OCI-LY7 (cell line): Measurements from ENCODE around the gene PLCE1. TPM values are rescaled to one million over a fixed set of nuclear protein-coding genes. Genes with fewer than 3 reads are reported as not detected.

ENCODE experiments used
- BruUV-seq: library from RNA; stranded (reverse); fragments of 400-500 nt; replicated peaks from 2 replicates; lab custom pipeline; 2021; lab: Mats Ljungman, UMichigan
- CTCF ChIA-PET: fragments of 300-600 bp; sonication (Branson Sonifier 250); formaldehyde crosslinking; loops from one replicate; lab custom pipeline; 2022; ENCODE audit warnings: antibody characterized with exemption; ENCODE audit not compliant: unreplicated experiment; lab: Charles Lee
- POLR2A ChIA-PET: fragments of 300-600 bp; sonication (Branson Sonifier 250); formaldehyde crosslinking; loops from one replicate; lab custom pipeline; 2022; ENCODE audit warnings: antibody characterized with exemption; lab: Charles Lee
- DNase-seq: peaks from one replicate; pipeline ENCODE4 v3.0.0-alpha.2; 2015; ENCODE audit warnings: low spot score
- H2AFZ ChIP-seq: fragments of 200-600 bp; sonication (generic), shearing (Covaris generic); 2 replicates; pipeline ENCODE4 v1.6.1; 2014; ENCODE audit warnings: mild to moderate bottlenecking, antibody characterized with exemption, low read length, moderate library complexity
- H3K27ac ChIP-seq: fragments of 200-600 bp; sonication (generic); 2 replicates; pipeline ENCODE4 v1.5.1; 2014; ENCODE audit warnings: mixed run types, low read depth, mild to moderate bottlenecking, moderate library complexity, low read length, inconsistent platforms; ENCODE audit not compliant: poor library complexity, severe bottlenecking
- H3K36me3 ChIP-seq: fragments of 200-600 bp; sonication (generic); 2 replicates; pipeline ENCODE4 v1.6.1; 2014; ENCODE audit warnings: mild to moderate bottlenecking, antibody characterized with exemption, low read length, moderate library complexity, mixed read lengths; ENCODE audit not compliant: insufficient read depth
- H3K4me1 ChIP-seq: fragments of 200-600 bp; sonication (generic); 2 replicates; pipeline ENCODE4 v1.5.1; 2014; ENCODE audit warnings: mild to moderate bottlenecking, low read length; ENCODE audit not compliant: insufficient read depth, poor library complexity, severe bottlenecking
- H3K4me2 ChIP-seq: fragments of 200-600 bp; sonication (generic); 2 replicates; pipeline ENCODE4 v1.6.1; 2014; ENCODE audit warnings: mild to moderate bottlenecking, low read length
- H3K4me3 ChIP-seq: fragments of 200-600 bp; sonication (generic); 2 replicates; pipeline ENCODE4 v1.5.1; 2014; ENCODE audit warnings: mild to moderate bottlenecking, low read depth, low read length; ENCODE audit not compliant: poor library complexity, severe bottlenecking
- H3K79me2 ChIP-seq: fragments of 200-600 bp; sonication (generic); 2 replicates; pipeline ENCODE4 v1.6.1; 2016; ENCODE audit warnings: low read depth, mild to moderate bottlenecking, low read length, moderate library complexity, mixed read lengths; ENCODE audit not compliant: insufficient read depth
- H3K9me2 ChIP-seq: fragments of 200-600 bp; sonication (generic); 2 replicates; pipeline ENCODE4 v1.6.1; 2016; ENCODE audit warnings: mild to moderate bottlenecking, low read length, mixed read lengths; ENCODE audit not compliant: insufficient read depth
- H3K9me3 ChIP-seq: fragments of 200-600 bp; sonication (generic); 2 replicates; pipeline ENCODE4 v1.6.1; 2014; ENCODE audit warnings: mild to moderate bottlenecking, mixed run types, low read length, mixed read lengths
- H4K20me1 ChIP-seq: fragments of 200-600 bp; sonication (generic); 2 replicates; pipeline ENCODE4 v1.6.1; 2014; ENCODE audit warnings: mild to moderate bottlenecking, antibody characterized with exemption, low read length, moderate library complexity, mixed read lengths; ENCODE audit not compliant: insufficient read depth
- EZH2phosphoT487 ChIP-seq: fragments of 200-600 bp; sonication (generic); IDR thresholded peaks from 2 replicates; pipeline ENCODE4 v1.6.1; 2018; ENCODE audit warnings: low read depth, borderline replicate concordance, mild to moderate bottlenecking, mixed run types, antibody characterized with exemption, low read length, moderate library complexity, mixed read lengths
- intact Hi-C: fragments of 100-400 bp; cut with micrococcal nuclease; formaldehyde crosslinking; loops from one replicate; pipeline ENCODE4 v1.10.0; 2022; ENCODE audit not compliant: unreplicated experiment
- total RNA-seq, 2 experiments: library from RNA; depleted of rRNA in 1 of 2; stranded (reverse); fragments of >200 nt in 1 of 2; shearing (Covaris generic) in 1 of 2; gene quantifications; 2 replicates each; pipeline ENCODE4 v1.2.3, GENCODE V29; 2014 to 2022
- TF ChIP-seq, protein P1 (sequence below): fragments of 200-600 bp; sonication (generic); conservative IDR thresholded peaks from 2 replicates; pipeline ENCODE4 v1.5.1; 2014; ENCODE audit warnings: mild to moderate bottlenecking, antibody characterized with exemption, low read length, moderate library complexity, mixed read lengths

PLCE1 gene
- total RNA-seq, 2 experiments from 2014 or later = 0.06 TPM; not detected in 1

DNA sequence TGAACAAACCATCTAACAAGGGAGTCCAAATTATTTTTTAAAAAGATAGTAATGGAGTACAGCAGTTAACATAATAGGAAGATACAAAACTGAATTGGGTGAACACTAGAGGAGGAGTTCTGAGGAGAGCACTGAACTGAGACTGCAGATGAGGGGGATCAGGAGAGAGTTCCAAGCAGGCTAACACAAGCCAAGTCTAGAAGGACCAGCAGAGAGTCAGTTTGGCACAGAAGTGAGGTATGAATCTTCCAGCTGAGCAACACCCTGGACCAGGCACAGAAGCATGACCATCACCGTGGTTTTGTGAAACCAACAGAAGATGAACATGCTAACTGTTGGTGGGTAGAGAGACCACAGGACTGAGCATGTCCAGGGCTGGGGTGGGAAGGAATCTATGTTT is 30.8 kb upstream of the PLCE1 start:
- Histone ChIP-seq H3K9me3 (no peaks in the 10 kb centered on the region), H3K36me3 (no peaks in the 10 kb centered on the region), H3K4me3 (no peak overlapping the region), H3K4me2 (no peak overlapping the region), H3K9me2 (no peaks in the 10 kb centered on the region), H3K4me1 (no peaks in the 10 kb centered on the region), H3K79me2 (no peaks in the 10 kb centered on the region), H4K20me1 (no peaks in the 10 kb centered on the region), H2AFZ (no peak overlapping the region), H3K27ac (no peak overlapping the region)
- TF ChIP-seq, protein P1, sequence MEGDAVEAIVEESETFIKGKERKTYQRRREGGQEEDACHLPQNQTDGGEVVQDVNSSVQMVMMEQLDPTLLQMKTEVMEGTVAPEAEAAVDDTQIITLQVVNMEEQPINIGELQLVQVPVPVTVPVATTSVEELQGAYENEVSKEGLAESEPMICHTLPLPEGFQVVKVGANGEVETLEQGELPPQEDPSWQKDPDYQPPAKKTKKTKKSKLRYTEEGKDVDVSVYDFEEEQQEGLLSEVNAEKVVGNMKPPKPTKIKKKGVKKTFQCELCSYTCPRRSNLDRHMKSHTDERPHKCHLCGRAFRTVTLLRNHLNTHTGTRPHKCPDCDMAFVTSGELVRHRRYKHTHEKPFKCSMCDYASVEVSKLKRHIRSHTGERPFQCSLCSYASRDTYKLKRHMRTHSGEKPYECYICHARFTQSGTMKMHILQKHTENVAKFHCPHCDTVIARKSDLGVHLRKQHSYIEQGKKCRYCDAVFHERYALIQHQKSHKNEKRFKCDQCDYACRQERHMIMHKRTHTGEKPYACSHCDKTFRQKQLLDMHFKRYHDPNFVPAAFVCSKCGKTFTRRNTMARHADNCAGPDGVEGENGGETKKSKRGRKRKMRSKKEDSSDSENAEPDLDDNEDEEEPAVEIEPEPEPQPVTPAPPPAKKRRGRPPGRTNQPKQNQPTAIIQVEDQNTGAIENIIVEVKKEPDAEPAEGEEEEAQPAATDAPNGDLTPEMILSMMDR = no peak
- TF ChIP-seq EZH2phosphoT487 = no peak
- no peak for DNase-seq
- intact Hi-C loops = no loop called here
- no TSS peak for BruUV-seq
- ChIA-PET CTCF (no interaction called here), POLR2A (interaction anchor here (0.6 kb wide), 1 partner anchor 12 kb away, joined by 4 read pairs; no protein-coding TSS in a partner anchor)

DNA sequence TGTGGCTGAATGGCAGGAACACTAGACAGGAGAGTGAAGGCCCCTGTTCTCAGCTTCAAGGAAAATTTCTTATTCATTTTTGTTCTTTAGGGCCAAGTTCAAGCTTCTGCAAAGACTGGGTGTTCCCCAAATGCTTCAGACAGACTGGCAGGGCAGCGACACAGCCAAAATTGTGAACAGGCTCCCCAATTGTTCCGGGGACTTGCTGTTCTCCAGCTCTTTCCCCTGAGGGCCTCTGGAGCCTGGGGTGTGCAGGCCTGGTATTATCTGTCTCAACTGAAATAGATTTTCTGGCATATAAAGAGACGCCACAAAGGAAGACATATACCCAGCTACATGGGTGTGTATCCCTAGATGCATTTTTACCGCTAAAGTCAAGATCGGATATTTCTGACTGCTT is 30.3 kb upstream of the PLCE1 start:
- intact Hi-C loops = no loop called here
- Histone ChIP-seq H3K4me3 (no peak overlapping the region), H3K4me2 (no peak overlapping the region), H3K4me1 (no peaks in the 10 kb centered on the region), H3K27ac (no peak overlapping the region), H2AFZ (no peak overlapping the region), H3K9me2 (no peaks in the 10 kb centered on the region), H3K36me3 (no peaks in the 10 kb centered on the region), H3K79me2 (no peaks in the 10 kb centered on the region), H3K9me3 (no peaks in the 10 kb centered on the region), H4K20me1 (no peaks in the 10 kb centered on the region)
- POLR2A ChIA-PET = interaction anchor here (1.4 kb wide), 1 partner anchor 14 kb away, joined by 3 read pairs; no protein-coding TSS in a partner anchor
- no peak for TF ChIP-seq EZH2phosphoT487
- TF ChIP-seq, protein P1 = no peak
- no peak for DNase-seq
- BruUV-seq = no TSS peak
- CTCF ChIA-PET = no interaction called here

DNA sequence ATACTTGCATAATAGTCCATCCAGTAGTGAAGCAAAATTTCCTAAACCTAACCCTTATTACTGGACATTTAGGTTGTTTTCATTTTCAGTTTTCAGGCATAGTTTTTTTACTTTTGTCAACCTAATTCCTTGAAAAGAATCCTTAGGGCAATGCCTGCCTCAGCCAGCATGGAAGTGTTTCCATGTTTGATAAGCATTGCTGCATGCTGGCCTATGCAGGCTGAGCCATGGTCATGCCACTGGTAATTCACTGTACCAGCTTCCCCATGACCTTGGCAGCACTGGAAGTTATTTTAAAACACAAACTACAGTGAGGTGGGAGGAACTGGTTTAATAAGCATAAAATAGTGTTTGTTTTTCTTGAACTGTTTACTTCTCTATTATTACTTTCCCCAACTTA is 27.8 kb upstream of the PLCE1 start:
- intact Hi-C loops = no loop called here
- H3K27ac ChIP-seq = no peak overlapping the region
- TF ChIP-seq, protein P1 = no peak
- no peak for TF ChIP-seq EZH2phosphoT487
- no peaks in the 10 kb centered on the region for H3K9me2 ChIP-seq
- BruUV-seq = no TSS peak
- H3K4me3 ChIP-seq = no peak overlapping the region
- no peak overlapping the region for H2AFZ ChIP-seq
- CTCF ChIA-PET = no interaction called here
- no peak for DNase-seq
- no peaks in the 10 kb centered on the region for H3K36me3 ChIP-seq
- POLR2A ChIA-PET = interaction anchor here (0.6 kb wide), 3 partner anchors 15 to 112 kb away, joined by 3 read pairs; no protein-coding TSS in a partner anchor
- H3K4me2 ChIP-seq = no peak overlapping the region
- H4K20me1 ChIP-seq = no peaks in the 10 kb centered on the region
- H3K9me3 ChIP-seq = no peaks in the 10 kb centered on the region
- no peaks in the 10 kb centered on the region for H3K4me1 ChIP-seq
- no peaks in the 10 kb centered on the region for H3K79me2 ChIP-seq
